ENCODE measurements around the gene IGHMBP2.
A peak's percentile ranks its signal among the peaks of the same experiment; 100 is the strongest.

IGHMBP2 gene

GRCh38 chr11:68912254-68912653 is 8.6 kb downstream of the IGHMBP2 start:
- no peak for TF ChIP-seq CTCF (IDR thresholded peaks at IDR 0.05; ENCODE audit: borderline replicate concordance, control extremely low read depth, extremely low read depth, insufficient read depth, missing control alignments)
- in situ Hi-C loops (cut with MboI; ENCODE audit: low sequenced_read_pairs, unreplicated experiment), result no loop called here
- DNase-seq (ENCODE audit: low spot score), result no peak

GRCh38 chr11:68913188-68913587 is 9.5 kb downstream of the IGHMBP2 start:
- DNase-seq (ENCODE audit: low spot score), result peak; percentile 13
- in situ Hi-C loops (cut with MboI; ENCODE audit: low sequenced_read_pairs, unreplicated experiment), result no loop called here
- no peak for TF ChIP-seq CTCF (IDR thresholded peaks at IDR 0.05; ENCODE audit: borderline replicate concordance, control extremely low read depth, extremely low read depth, insufficient read depth, missing control alignments)

- no peak for TF ChIP-seq CTCF (IDR thresholded peaks at IDR 0.05; ENCODE audit: borderline replicate concordance, control extremely low read depth, extremely low read depth, insufficient read depth, missing control alignments)
- DNase-seq (ENCODE audit: low spot score), result no peak
- in situ Hi-C loops (cut with MboI; ENCODE audit: low sequenced_read_pairs, unreplicated experiment), result no loop called here
Observed at GRCh38 chr11:68914761-68915160, 11.1 kb downstream of the IGHMBP2 start.

GRCh38 chr11:68916439-68916838 is 12.7 kb downstream of the IGHMBP2 start:
- in situ Hi-C loops (cut with MboI; ENCODE audit: low sequenced_read_pairs, unreplicated experiment), result no loop called here
- DNase-seq (ENCODE audit: low spot score), result no peak
- TF ChIP-seq CTCF (IDR thresholded peaks at IDR 0.05; ENCODE audit: borderline replicate concordance, control extremely low read depth, extremely low read depth, insufficient read depth, missing control alignments), result no peak

GRCh38 chr11:68923614-68924013 is 19.9 kb downstream of the IGHMBP2 start:
- DNase-seq (ENCODE audit: low spot score), result no peak
- TF ChIP-seq CTCF (IDR thresholded peaks at IDR 0.05; ENCODE audit: borderline replicate concordance, control extremely low read depth, extremely low read depth, insufficient read depth, missing control alignments), result no peak
- in situ Hi-C loops (cut with MboI; ENCODE audit: low sequenced_read_pairs, unreplicated experiment), result no loop called here

- in situ Hi-C loops (cut with MboI; ENCODE audit: low sequenced_read_pairs, unreplicated experiment), result no loop called here
- no peak for TF ChIP-seq CTCF (IDR thresholded peaks at IDR 0.05; ENCODE audit: borderline replicate concordance, control extremely low read depth, extremely low read depth, insufficient read depth, missing control alignments)
- DNase-seq (ENCODE audit: low spot score), result no peak
Observed at GRCh38 chr11:68924073-68924925, 20.6 kb downstream of the IGHMBP2 start.
